ENCODE results near the gene TTC7B.

Gene TTC7B

GRCh38 chr14:90613453-90613852, 202.8 kb downstream of the TTC7B start:
- no peak for DNase-seq

GRCh38 chr14:90612801-90613200, 203.4 kb downstream of the TTC7B start:
- no peak for DNase-seq

GRCh38 chr14:90611936-90612335, 204.3 kb downstream of the TTC7B start:
- no peak for DNase-seq

- DNase-seq = no peak
Measured at GRCh38 chr14:90611501-90611900, 204.7 kb downstream of the TTC7B start.

GRCh38 chr14:90610346-90611040, 205.7 kb downstream of the TTC7B start:
- no peak for DNase-seq

GRCh38 chr14:90609376-90609775, 206.9 kb downstream of the TTC7B start:
- no peak for DNase-seq

GRCh38 chr14:90608929-90609341, 207.3 kb downstream of the TTC7B start:
- DNase-seq = no peak

GRCh38 chr14:90608281-90608680, 207.9 kb downstream of the TTC7B start:
- DNase-seq = peak; percentile 20

- no peak for DNase-seq
Measured at GRCh38 chr14:90607141-90607540, 209.1 kb downstream of the TTC7B start.

GRCh38 chr14:90606434-90606833, 209.8 kb downstream of the TTC7B start:
- DNase-seq = no peak

GRCh38 chr14:90605430-90605829, 210.8 kb downstream of the TTC7B start:
- DNase-seq = no peak

GRCh38 chr14:90604356-90604755, 211.9 kb downstream of the TTC7B start:
- DNase-seq = no peak

- DNase-seq = no peak
Measured at GRCh38 chr14:90603841-90604240, 212.4 kb downstream of the TTC7B start.

GRCh38 chr14:90603336-90603735, 212.9 kb downstream of the TTC7B start:
- no peak for DNase-seq

GRCh38 chr14:90602088-90602687, 214.0 kb downstream of the TTC7B start:
- DNase-seq = no peak

GRCh38 chr14:90601563-90601962, 214.7 kb downstream of the TTC7B start:
- DNase-seq = no peak

GRCh38 chr14:90600619-90601018, 215.6 kb downstream of the TTC7B start:
- no peak for DNase-seq

GRCh38 chr14:90599748-90600507, 216.3 kb downstream of the TTC7B start:
- DNase-seq = no peak

GRCh38 chr14:90599339-90599738, 216.9 kb downstream of the TTC7B start:
- no peak for DNase-seq

GRCh38 chr14:90597961-90598360, 218.3 kb downstream of the TTC7B start:
- no peak for DNase-seq

- no peak for DNase-seq
Measured at GRCh38 chr14:90596733-90597132, 219.5 kb downstream of the TTC7B start.

- DNase-seq = no peak
Measured at GRCh38 chr14:90593254-90594040, 222.8 kb downstream of the TTC7B start.

GRCh38 chr14:90592655-90593054, 223.6 kb downstream of the TTC7B start:
- DNase-seq = no peak
